NCI-H774 (cell line): Measurements from ENCODE around the gene BID.

Source experiments
- DNase-seq: peaks from one replicate; lab custom pipeline; 2025; lab: John Stamatoyannopoulos, UW

The BID gene

DNA sequence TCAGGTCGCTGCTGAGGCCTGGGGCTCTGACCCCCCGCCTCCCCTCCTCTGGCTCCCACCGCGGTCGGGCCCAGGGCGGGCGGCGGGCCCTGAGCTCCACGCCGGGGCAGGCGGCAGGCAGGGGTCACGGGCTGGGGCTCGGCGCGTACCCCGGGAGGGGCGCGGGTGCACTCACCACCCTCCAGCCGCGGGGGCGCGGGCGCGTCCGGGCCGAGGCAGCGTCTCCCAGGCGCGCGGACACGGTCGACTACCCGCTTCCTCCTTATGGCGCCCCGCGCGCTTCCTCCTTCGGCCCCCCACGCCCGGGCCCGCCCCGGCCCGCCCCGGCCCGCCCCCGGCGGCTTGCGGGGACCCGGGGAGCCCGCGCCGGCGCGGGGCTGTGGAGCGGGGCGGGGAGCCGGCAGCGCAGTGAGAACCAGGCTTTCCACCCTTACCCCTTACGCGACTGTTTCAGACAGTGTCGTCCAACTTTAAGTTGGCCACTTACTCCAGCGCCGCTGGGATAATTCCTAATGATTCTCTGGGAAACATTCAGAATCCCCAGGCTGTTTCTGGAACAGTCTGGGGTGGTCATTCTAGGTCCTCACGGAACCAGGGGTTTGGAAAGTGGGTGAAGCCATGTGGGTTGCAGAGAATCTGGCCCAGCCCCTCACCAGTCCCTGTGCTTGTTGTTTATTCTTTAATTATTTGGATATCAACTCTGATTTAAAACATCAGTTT lies at the start of gene BID:
TSS of gene BID (minus strand) at position 264 of the 720 bp plus-strand sequence. CDS start 24,353 bp downstream, outside the sequence.
- no peak for DNase-seq

DNA sequence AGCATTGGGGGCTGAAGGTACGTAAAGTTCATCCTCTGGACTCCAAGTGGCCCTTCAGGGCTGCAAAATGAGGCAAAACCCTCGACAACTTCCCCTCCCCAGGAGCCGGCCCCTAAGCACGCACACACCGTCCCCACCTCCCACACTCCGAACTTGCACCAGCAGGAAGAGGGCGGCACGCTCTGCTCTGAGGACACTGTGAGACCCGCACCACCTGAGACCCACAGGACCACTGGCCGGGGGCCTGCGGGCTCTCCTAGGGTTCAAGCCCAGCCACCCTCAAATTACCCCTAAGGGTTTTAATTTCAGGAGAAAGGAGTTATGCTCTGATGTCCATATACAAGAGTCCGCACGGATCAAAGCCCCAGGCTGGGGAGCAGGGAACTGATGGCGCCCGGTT lies 49.7 kb upstream of the BID start:
- DNase-seq, result no peak

DNA sequence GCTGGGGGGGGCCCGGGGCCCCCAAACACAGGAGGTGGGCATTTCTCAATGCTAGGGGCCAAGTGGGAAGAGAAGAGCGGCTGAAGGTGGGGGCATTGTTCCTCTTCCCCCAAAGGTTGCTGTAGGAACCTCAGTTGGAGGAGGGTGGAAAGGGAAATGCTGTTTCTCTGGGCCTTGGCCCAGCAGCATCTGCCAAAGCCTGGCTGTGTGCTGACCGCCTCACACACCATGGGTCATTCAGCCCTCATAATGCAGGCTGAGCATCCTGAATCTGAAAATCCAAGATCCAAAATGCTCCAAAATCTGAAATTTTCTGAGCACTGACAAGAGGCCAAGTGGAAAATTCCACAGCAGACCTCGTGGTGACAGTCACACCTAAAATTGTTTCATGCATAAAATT lies 49.0 kb upstream of the BID start:
- DNase-seq, result no peak

DNA sequence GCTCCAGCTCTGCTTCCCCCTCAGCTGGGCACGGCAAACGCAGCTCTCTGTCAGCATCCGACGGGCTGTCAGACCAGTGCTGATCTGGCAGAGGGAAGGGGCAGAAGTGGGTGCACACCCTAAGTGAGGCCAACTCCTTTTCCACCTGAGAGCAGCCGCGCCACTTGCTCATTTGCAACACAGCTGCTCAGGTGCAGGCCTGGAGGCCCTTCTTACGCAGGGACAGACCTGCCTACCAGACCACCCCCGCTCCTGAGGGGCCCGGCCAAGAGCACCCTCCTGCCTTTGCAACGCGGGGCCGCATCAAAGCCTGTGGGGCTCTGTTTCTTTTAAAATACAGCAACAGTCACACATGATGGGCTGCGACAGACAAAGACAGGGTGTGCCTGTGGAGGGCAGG lies 47.8 kb upstream of the BID start:
- no peak for DNase-seq

DNA sequence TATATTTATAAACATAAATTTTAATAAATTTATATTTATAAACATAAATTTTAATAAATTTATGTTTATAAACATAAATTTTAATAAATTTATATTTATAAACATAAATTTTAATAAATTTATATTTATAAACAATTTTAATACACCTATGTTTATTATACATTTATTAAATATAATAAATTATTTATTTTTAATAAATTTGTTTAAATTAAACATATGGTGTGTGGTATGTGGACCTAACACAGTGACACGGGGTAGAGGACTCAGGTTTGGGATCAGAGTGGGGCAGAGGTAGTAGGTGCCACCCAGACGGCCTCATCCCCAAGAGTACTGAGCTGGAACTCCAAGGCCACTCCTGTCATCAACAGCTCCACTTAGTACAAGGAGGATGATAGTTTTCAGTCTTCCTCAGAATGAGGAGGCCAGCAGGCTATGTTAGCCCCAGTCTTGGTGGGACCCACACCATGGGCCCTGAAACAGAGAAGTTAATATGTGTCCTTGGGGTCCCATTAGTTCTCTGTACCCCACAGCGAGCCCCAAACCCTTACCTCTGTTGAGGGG lies 46.7 kb upstream of the BID start:
- DNase-seq, result no peak

DNA sequence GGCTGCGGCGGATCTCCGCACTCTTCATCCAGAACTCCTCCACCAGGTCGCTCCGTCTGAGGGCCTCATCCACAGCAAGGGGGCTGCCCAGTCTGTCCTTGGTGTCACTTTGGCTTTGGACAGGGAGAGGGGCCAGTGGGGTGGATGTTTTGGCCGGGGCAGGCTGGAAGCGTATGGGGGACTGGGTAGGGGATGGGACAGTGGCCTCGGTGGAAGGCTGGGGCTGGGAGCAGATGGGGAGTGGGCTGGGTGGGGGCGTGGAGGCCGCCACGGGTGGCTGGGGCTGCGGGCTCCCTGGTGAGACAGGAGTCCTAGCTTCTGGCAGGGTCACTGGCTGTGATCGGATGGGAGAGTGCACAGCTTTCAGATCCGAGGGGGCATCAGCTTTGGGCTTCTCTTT lies 44.4 kb upstream of the BID start:
- DNase-seq, result no peak

DNA sequence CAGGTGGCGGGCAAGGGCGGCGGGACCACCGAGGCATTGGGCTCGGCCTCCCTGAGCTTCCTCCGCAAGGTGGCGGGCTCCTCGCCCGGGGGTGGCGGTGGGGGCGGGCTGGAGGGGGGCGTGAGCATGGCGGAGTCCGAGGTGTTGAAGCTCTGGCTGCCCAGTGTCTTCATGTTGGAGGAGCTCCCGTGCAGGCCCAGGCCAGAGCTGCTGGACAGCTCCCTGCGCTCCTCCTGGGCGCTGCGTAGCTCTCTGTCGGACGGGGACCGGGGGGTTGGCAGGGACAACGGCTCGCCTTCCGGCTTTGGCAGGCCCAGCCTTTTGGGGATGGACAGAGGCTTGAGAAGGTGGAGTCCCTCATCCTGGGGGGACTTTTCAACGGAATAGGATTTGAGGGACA lies 43.9 kb upstream of the BID start:
- DNase-seq, result no peak

DNA sequence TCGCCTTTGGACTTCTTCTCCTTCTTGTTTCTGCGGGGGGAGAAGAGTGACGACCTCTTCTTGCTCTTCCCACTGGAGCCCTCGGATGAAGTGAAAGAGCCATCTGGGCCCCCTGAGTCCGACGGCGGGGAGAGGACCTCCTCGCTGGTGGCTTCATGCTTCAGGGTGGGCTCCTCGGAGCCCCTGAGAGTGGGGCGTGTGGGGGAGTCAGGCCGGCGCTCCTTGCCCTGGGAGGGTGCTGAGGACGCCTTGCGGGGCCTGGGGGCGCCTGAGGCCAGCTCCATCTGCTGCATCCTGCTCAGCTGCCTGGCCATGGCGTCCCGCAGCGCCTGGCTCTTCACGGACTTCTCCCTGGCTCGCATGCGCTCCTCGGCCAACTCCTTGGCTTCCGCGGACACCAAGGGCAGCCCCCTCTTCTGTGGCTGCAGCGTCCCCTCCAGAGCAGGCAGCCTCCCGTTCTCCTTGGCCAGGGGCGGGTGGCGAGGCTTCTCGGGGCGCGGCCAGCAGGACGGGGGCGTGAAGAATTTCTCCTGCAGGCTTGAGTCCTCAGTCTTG lies 43.3 kb upstream of the BID start:
- DNase-seq, result no peak

DNA sequence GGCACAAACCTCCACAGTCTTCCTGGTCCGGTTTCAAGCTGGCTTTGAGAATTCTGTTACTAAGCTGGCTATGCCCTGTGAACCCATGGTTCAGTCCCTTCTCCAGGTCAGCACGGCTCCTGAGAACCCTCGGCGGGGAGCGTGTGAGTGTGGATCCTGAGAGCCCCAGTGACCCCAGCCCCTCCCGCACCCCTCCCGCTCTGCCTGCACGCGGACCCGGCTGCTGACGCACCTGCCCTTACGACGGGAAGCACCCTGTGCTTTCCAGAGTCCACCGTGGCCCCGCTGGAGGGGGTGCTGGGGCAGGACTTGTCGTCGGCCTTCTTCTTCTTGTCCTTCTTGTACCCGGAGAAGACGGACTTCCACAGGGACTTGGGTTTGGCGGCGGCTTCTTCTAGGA lies 42.8 kb upstream of the BID start:
- no peak for DNase-seq

DNA sequence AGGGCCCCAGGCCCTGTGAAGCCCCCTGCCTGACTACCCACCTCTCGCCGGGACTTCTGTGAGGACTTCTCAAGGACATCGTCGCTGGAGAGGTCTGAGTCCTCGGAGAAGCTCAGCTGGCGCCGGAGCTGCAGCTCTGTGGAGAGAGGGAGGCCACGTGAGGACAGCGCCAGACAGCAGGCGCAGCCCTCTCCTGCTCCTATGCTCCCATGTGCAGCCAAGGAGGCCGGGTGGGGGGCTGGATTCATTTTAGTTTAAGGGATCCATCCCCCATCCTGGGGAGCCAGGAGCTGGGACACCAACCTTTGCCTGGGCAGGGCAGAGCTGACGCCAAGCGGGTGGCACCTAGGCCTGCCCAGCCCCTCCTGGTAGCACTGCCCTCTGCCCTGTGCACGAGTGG lies 42.4 kb upstream of the BID start:
- no peak for DNase-seq

DNA sequence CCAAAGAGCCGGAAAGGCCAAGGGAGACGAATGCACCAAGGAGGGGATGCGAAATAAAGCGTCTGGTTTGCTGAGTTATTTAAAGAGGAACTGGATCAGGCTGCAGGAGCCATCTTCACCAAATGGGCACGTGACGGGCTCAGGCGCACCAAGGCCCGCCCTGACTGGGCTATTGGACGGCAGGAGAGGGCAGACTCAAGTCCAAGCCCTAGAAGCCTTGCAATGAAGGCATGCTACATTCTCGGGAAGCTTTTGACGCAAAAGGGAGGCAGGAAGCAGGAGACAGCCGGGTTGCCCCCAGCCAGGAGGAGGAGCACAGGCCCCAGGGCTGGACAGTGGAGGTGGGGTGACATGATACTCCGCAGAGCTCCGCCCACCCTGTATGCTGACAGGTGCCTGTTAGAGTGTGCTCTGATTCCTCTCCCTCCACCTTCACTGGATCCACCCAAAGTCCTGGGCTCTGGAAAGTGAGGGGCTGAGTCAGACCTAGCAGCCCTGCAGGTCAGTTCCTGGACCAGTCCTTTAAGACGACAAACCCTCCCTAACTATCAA lies 41.5 kb upstream of the BID start:
- no peak for DNase-seq

DNA sequence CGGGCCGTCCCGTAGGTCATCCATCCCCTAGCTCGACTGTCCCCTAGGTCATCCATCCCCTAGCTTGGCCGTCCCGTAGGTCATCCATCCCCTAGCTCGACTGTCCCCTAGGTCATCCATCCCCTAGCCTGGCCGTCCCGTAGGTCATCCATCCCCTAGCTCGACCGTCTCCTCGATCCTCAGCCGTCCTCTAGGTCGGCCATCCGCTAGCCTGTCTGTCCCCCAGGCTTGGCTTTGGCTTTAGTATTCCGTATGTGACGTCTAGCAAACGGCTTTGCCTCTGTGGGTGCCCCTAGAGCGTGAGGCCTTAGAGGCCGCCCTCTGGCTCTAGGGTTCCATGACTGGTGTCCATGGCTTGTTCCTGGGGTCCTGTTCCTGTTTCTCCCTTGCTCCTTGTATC lies 40.6 kb upstream of the BID start:
- no peak for DNase-seq

DNA sequence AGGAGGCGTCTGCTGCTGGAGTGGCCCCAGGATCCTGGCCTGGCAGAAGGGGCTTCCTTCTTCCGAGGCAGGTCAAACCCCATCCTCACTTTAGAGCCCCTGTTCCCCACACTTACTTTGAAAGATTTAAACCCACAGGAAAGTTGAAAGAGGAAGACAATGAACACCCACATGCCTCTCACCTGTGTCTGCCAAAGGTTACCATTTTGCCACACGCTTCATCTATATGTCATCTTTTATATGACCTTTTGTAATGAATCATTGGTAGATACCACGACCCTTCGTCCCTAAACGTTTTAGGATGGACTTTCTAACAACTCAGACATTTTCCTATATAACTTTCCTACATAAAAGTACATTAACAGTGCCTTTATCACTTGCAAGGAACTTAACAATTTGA lies 39.8 kb upstream of the BID start:
- no peak for DNase-seq

DNA sequence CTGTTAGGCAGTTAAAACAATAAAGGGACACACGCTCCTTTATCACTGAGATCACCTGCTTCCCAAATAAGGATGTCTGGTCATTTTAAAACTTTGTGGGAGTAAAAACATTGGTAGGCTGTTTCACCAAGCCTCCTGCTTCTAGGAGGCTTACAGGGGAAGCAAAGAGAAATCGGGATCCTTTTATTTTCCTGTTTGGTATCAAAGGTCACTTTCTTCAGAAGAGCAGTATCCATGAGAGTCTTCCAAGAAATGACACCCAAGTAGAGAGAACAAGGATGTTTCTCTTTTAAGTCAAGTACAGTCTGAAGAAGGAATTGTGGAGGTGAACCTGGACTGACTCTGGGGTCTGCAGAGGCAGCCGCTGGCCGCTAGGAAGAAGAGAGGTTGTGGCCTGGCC lies 36.9 kb upstream of the BID start:
- DNase-seq, result no peak

DNA sequence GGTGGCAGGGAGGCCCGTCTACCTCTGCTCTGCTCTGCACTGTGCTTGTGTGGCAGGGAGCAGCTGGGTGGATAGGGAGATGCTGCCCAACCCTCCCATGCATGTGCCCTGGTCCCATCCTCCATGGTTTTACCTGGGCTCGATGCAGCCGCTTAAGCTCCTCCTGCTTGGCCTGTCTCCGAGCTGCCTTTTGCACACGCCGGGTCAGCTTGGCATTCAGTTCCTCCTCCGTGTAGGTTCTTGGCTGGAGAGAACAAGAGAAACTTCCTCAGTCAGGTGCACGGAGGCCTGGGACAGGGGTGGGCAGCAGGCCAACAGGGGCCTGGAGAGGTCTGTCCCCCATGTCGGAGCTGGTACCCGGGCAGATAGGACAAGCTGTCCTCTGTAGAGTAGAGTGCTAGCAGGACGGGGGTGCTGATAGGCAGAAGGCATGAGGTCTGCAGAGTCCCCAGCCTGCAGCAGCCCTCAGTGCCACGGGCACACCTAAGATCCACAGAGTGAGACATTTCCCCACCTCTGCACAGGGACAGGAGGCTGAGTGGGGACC lies 36.4 kb upstream of the BID start:
- DNase-seq, result no peak

DNA sequence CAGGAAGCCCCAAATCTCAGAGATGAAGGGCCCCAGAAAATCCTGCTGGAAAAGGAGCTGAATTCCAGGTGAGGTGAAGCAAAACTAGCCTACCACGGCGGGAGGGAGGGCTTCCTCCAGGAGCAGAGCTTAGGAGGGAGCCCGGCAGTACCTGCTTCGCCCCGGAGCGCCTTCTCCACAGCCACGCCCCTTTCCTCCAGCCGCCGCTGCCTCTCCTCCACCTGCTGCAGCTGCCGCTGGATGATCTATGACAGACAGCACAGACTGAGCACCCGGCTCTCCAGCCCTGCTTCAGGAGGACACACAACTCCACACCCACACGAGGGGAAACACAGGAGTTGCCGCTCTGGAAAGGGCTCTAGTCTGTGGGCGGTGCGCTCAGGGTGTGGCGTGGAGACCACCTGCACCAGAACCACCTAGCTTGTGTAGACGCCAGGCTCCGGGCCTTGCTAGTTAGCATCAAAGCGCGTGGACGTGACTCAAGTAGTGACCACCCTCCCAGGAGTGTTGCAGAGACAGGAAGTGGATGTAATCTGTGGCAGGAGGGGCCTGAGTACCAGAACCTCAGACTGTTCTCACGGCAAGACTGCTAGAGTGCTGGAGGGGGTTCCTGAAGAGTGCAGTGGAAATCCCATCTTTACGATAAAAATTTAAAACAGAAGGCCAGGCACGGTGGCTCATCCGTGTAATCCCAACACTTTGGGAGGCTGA lies 34.6 kb upstream of the BID start:
- DNase-seq, result no peak

DNA sequence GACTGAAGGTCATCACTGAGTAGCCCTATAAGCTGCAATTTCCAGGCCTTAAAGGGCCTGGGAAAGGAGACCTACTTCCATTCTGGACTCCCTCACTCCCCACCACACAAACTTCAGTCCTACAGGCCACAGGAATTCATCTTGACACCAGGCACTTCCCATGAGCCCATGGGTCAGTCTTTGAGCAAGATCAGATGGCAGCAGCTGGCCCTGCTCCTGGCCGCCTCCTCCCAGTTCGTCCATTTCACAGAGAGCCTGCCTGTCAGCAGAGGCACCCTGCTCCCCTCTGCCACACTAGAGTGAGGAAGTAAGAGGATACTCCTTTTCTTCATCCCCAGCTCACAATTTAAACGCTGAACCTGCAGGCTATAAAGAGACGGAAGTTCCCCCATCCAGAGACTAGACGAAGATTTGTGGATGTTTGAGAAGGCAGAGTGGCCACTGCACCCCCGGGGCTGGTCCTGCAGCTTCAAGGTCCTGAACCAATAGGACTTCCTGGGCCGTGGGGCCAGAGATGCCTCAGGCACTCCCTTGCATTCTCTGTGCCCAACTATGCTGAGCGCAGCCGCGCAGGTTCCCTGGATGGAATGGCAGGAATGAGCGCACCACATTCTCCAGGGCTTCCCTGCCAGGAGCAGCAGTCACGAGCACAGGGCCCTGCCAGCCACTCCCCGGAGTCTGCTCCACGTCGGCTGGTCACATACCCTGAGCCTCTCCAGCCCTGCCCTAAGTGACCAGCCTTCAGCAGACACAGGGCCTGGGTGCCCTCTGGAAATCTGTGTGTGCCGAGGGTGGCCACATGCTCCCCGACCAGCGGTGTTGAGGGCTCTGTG lies 33.5 kb upstream of the BID start:
- DNase-seq, result no peak

DNA sequence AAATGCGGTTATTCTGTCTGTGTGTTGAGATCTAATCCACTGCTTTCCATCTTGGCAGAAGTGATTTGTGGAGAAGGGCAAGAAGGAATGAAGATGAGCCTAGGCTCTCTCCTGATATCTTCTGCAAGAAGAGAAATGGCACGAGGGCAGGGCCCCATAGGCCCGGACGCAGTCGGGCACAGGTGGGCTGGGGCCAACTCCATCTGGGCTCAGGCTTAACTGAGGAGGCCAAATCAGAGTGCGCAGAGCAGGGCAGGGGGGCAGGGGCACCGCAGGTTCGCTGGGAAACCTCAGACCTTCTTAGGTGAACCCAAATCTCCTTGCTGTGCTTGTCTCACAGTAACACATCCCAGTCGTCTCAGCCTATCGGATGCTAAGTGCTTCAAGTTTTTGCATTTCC lies 32.8 kb upstream of the BID start:
- no peak for DNase-seq

DNA sequence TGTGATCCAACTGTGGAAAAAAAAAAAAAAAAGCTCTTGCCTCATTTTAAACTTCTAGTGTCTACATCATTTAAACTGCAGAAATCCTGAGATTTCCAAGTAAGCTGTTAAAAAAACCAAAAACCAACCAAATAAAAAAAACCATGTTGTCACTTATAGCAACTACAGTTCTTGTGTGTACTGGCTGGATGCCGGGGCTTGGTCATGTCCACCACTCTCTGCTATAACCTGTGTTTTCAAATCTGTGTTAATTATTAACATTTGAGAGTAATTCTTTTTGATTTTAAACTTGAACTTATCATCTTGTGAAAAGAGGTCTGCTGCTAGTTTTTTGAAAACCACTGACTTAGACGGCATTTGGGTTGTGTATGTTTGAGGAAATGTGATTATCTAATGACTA lies 32.2 kb upstream of the BID start:
- DNase-seq, result no peak

DNA sequence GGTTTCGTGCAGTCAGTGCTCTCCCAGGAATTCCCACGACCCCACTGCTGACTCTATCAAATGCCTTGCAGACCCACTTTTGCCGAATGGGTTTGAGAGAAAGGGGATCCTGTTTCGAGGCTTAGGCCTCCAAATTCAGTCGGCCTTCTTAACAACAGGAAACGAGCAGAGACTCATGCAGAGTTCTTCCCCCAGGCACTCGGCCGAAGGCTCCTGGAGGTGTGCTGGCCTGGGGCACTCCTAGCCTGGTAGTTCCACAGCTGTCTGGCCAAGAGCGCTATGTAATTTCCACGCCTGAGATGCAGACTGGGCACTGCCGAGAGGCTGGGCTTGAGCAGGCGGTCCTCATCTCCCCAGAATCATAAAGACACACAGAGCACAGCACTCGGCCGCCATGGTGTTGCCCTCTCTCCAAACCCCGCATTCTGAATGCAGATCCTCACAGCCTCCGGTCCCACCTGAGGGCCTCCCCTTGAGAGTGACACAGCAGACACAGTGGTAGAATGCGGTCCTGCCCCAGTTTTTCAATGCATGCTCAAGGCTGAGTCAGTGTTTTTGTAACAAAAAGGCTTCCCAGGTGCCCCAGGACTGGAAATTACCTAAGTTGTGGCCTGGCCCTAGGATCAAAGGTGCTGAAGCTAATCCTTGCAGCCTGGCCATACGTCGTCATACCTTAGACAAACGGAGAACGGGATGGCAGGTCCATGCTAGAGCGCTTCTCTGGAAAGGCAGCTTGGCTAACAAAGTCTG lies 30.2 kb upstream of the BID start:
- DNase-seq, result no peak
